Muscle of back (tissue), 11 donors: ENCODE measurements around the gene FAM222B. TPM values are rescaled to one million over a fixed set of nuclear protein-coding genes. Genes with fewer than 3 reads are reported as not detected.

Experiments
- DNase-seq, 3 donors: peaks; one replicate each; pipeline versions ENCODE4 v3.0.0 to v3.0.0-alpha.2; 2013
- polyA plus RNA-seq, 10 donors: library from polyadenylated mRNA; unstranded; fragments of 120-200 nt; gene quantifications; one replicate each; pipeline ENCODE4 v1.2.1, GENCODE V29; 2013; ENCODE audit not compliant: insufficient read length in 10 of 10

Gene FAM222B
- polyA plus RNA-seq, 10 donors = 11.2 to 14.1 (median 13.2) TPM

DNA sequence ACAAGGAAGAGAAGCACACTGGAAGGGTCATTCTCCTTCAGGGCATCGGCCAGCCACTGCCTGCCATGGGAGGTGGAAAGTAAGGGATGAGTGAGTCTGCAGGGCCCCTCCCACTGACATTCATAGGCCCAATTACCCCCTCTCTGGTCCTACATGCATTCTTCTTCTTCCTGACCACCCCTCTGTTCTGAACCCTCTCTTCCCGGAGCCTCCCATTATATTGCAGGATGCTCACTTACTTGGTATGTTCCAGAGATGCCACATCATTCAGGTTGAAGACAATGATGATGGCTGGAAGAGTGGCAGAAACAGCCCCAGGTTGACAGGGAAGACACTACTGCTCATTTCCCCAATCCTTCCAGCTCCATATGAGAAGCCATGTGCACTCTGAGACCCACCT lies 127.4 kb downstream of the FAM222B start:
- DNase-seq = no peak

DNA sequence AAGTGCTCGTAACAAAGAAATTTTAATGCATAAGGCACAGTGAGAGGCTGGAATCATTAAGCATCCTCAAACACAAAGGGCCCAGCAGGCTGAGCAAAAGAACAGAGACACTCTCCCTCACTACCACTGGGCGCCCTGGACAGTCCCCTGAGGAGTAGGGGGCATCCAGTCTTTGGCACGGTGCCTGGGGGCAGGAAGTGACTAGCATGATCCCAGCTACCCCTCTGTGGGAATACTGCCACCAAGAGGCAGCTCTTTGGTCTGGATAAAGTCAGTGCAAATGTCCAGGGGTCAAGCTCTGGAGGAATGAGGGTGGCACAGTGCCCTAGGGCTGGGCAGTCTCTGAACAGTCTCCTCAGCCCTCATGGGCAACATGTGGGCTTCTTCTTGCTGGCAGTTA lies 128.3 kb downstream of the FAM222B start:
- DNase-seq = no peak

DNA sequence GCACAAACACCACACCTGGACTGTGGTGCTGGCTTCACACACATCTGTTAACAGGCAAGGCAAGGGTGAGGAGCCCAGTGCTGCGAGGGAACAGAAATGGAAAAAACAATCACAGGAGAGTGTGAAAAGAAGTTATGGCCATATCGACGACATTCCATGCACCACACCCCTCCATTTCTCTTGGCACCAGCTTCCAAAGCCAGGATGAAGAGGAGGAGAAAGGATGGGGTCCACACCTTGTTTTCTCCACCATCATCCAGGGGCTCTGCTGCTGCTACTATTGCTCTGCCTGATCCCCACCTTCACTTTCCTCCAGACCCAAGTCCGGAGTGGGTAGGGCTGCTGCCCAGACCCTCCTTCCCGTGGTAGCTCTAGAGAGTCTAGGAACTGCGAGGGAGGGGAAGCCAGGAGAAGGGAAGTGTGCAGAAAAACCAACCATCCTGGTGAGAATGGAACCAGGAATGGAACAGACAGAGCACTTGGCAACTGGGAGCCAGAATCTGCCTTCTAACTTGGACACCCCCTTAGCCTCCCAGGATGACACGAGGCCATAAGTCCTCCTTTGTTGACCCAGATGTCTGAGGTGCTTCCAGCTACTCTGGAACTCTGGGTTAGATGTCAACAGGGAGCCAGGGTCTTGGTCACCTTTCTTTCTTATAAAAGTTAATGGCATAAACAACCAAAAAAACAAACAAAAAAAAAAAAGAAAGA lies 129.7 kb downstream of the FAM222B start:
- DNase-seq = no peak

DNA sequence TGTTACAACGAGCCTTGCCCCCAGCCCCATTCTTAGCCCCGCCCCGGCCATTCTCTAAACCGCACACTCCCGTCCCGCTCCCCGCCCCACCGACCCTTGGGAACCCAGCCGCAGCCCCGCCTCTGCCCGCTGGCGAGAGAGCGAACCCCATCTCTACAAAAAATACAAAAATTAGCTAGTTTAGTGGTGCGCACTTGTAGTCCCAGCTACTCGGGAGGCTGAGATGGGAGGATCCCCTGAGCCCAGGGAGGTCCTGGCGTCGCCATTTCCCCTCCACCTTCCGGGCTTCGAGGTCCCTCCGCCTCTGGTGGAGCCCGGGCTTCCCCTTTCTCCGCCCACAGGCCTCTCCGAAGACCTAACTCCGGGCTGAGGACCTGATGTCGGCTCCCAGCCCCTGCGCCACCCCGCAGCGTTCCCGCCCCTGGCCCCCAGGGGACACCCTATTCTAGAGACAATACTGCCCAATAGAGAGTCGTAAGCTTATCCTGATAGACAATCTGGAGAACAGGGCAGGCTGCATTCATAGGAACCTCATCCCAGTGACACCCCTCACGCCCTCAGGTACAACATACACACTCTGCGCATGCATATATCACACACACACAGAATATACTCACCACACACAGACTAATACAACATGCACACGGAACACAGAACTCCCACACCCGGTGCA lies 130.4 kb downstream of the FAM222B start:
- peak in 2 of 3 donors; percentile 43 to 79 for DNase-seq

DNA sequence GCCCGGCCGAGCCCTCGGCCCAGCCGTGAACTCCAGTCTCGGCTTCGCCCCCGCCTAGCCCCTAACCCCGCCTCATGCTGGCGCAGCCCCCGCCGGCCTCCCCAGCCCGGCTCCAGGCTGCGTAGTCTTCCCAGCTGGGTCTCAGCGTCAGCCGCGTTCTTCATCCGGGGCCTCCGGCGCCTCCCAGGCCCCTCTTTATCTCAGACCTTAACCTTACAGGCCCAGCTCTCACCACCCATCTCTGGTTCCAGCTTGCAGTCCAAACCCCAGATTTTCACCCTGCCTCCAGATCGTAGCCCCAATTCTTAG lies 130.9 kb downstream of the FAM222B start, which contains the start of gene PROCA1:
PROCA1 (minus strand) TSS at position 166 of the 309 bp plus-strand sequence. CDS start 228 bp downstream, outside the sequence.
- DNase-seq = no peak

DNA sequence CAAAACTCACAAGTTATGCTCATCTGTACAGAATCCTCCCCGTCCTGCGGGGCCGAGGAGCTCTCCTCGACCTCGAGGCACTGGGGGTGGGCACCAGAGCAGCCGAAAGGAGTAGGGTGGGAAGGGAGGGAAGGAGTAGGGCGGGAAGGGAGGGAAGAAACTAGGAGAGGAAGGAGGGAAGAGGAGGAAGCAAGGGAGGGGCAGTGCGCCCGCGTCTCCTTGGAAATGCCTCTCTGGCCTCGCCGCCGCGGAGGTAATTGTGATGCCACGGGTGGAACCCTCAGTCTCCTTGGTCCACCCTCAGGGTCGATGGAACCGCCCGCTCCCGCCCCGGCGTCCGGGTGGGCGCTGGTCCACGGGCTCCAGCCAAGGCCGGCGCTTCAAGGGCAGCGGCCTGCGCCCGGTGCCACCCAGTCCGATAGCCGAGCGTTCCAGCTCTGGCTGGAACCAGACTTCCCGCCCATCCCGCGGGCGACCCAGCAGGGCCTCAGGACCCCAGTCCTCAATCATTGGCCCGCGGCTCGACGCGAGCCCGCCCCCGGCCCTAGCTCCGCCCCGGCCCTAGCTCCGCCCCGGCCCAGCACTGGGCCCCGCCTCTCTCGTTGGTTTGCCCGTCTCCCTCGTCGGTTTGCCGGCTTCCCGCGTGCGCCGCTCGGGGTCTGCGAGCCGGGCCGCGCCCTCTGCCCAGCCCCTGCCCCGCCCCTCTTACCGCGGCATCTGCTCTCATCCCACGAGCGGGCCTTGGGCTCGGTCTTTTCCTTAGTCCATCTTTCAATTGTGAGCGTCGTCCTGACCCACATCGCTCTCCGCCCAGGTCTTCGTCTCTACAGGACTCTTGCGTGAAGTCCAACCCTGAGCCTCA lies 131.5 kb downstream of the FAM222B start:
- DNase-seq = peak; percentile 91 to 97 (median 92)

DNA sequence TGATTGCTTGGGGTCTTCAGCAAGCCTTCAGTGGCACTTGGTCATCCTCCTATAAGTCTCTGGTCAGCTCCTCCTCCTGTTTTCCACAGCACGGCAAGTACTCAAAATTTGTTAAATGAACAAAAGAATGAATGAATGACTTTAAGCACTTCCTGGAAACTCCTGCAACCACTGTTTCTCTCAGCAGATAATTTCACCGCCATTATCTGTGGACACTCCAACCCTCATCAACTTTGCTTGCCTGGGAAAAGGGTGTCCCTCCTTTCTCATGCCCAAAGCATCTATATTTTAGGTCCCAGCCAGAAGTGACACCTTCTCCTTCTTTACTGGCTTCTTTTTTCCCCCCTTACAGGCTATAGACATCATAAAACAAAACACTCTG lies 135.3 kb downstream of the FAM222B start:
- no peak for DNase-seq

DNA sequence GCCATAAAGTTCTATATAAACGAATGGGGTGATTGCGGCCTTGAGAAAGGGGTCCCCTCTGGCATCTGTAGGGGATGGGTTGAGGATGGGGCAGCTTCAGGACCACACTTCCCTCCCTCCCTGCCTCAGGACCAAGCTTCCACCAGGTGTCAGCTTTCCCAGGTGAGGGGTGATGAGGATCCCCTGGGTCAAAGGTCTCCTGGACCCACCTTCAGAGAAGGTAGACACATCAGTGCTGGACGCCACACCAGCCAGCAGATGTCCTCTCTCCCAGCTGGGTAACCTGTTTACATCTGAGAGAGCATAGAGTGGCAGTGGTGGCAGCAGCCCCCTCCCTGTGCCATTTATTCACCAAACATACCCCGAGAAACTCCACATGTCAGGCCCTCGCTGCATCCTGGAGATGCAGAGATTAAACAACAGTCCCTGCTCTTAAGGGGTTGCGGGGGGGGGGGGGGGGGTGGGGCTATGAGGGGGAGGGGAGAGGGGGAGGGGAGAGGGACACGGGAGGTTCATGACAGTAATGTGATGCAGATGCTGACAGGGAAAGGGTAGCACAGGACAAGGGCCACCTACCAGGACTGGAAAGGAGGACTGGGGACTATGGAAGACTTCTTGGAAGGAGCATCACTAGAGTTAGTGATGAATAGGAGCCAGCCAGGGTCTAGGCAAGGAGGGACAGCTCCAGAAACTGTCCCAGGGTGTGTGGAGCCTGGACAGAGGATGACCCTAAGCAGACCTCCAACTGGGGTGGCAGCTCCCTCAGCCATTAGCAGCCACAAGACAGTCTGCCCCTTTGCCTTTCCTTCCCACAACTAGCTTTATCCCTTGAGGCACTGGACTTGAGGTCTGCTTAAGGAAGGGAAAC lies 135.9 kb downstream of the FAM222B start:
- DNase-seq = no peak

Other genes with a start within 250 kb of the FAM222B start
- 10 to 100 TPM; 17.8 to 34.4 (median 23.2) TPM for gene SPAG5, start 243.8 kb downstream of the FAM222B start, polyA plus RNA-seq
- gene RSKR, start 228.6 kb downstream of the FAM222B start, polyA plus RNA-seq = 10 to 100 TPM in 6 of 10 donors, 1 to 10 TPM in 4; 7.0 to 25.1 (median 12.3) TPM
- 10 to 100 TPM; 46.8 to 61.9 (median 56.0) TPM for gene BLTP2, start 197.6 kb downstream of the FAM222B start, polyA plus RNA-seq
- gene SDF2, start 180.9 kb downstream of the FAM222B start, polyA plus RNA-seq = 10 to 100 TPM; 31.3 to 48.9 (median 39.7) TPM
- 10 to 100 TPM; 36.8 to 47.7 (median 41.7) TPM for gene SUPT6H, start 180.6 kb downstream of the FAM222B start, polyA plus RNA-seq
- 1 to 10 TPM; 1.7 to 5.3 (median 2.6) TPM for gene PROCA1, start 130.9 kb downstream of the FAM222B start, polyA plus RNA-seq
- 100 to 1,000 TPM in 1 of 10 donors, 10 to 100 TPM in 9; 53.1 to 117 (median 77.2) TPM for gene RAB34, start 124.9 kb downstream of the FAM222B start, polyA plus RNA-seq
- 1,000 to 10,000 TPM; 1,123 to 1,773 (median 1,454) TPM for gene RPL23A, start 122.8 kb downstream of the FAM222B start, polyA plus RNA-seq
- 1 to 10 TPM; 2.3 to 6.0 (median 4.1) TPM for gene TLCD1, start 116.6 kb downstream of the FAM222B start, polyA plus RNA-seq
- gene NEK8, start 114.0 kb downstream of the FAM222B start, polyA plus RNA-seq = 1 to 10 TPM; 1.3 to 4.2 (median 2.7) TPM
- gene TRAF4, start 98.8 kb downstream of the FAM222B start, polyA plus RNA-seq = 10 to 100 TPM; 40.0 to 73.0 (median 52.8) TPM
- gene ERAL1, start 12.2 kb upstream of the FAM222B start, polyA plus RNA-seq = 10 to 100 TPM; 35.1 to 54.6 (median 43.1) TPM
- gene FLOT2, start 54.9 kb upstream of the FAM222B start, polyA plus RNA-seq = 10 to 100 TPM; 55.3 to 75.0 (median 66.1) TPM
- 1 to 10 TPM; 2.4 to 5.3 (median 3.3) TPM for gene DHRS13, start 60.3 kb upstream of the FAM222B start, polyA plus RNA-seq
- gene PHF12, start 108.7 kb upstream of the FAM222B start, polyA plus RNA-seq = 10 to 100 TPM; 22.0 to 37.9 (median 29.9) TPM
- gene SEZ6, start 163.2 kb upstream of the FAM222B start, polyA plus RNA-seq = under 1 TPM; 0.07 to 0.66 (median 0.23) TPM
- gene PIPOX, start 200.4 kb upstream of the FAM222B start, polyA plus RNA-seq = 1 to 10 TPM in 7 of 10 donors, under 1 TPM in 3; 0.65 to 2.0 (median 1.2) TPM